Skeletal muscle satellite cell (primary cell): ENCODE results near the gene RFFL.

Experiments used
- H3K27me3 ChIP-seq: 2 replicates; pipeline ENCODE4 v1.7.0; 2013; ENCODE audit warnings: low read length; ENCODE audit not compliant: control insufficient read depth, insufficient read depth
- H3K36me3 ChIP-seq: 2 replicates; pipeline ENCODE4 v1.7.0; 2013; ENCODE audit warnings: mild to moderate bottlenecking, control low read depth, low read length; ENCODE audit not compliant: insufficient read depth
- H3K4me1 ChIP-seq: 2 replicates; pipeline ENCODE4 v1.7.0; 2013; ENCODE audit warnings: low read length; ENCODE audit not compliant: control insufficient read depth, insufficient read depth
- H3K4me2 ChIP-seq: 2 replicates; pipeline ENCODE4 v1.7.0; 2013; ENCODE audit warnings: mild to moderate bottlenecking, low read length
- H3K4me3 ChIP-seq: 2 replicates; pipeline ENCODE4 v1.7.0; 2013; ENCODE audit warnings: low read length
- H3K9ac ChIP-seq: 2 replicates; pipeline ENCODE4 v1.7.0; 2013; ENCODE audit warnings: mild to moderate bottlenecking, low read depth, low read length, moderate library complexity
- H3K9me3 ChIP-seq: replicated peaks from 2 replicates; pipeline ENCODE4 v1.7.0; 2013; ENCODE audit warnings: mild to moderate bottlenecking, control low read depth, low read length

RFFL gene

GRCh38 chr17:34981538-34982241, 81.8 kb downstream of the RFFL start:
- Histone ChIP-seq H3K4me2 (peak overlapping the region; percentile 89), H3K27me3 (no peaks in the 10 kb centered on the region), H3K9ac (peak overlapping the region; percentile 100), H3K4me3 (peak overlapping the region; percentile 95), H3K36me3 (no peaks in the 10 kb centered on the region), H3K9me3 (no peaks in the 10 kb centered on the region), H3K4me1 (peaks cover 17% of the 10 kb centered on the region)

- Histone ChIP-seq H3K4me3 (peak overlapping the region; percentile 95), H3K4me1 (peaks cover 17% of the 10 kb centered on the region), H3K36me3 (no peaks in the 10 kb centered on the region), H3K9me3 (no peaks in the 10 kb centered on the region), H3K4me2 (peak overlapping the region; percentile 89), H3K9ac (peak overlapping the region; percentile 100), H3K27me3 (no peaks in the 10 kb centered on the region)
Measured at GRCh38 chr17:34980681-34981537, 82.6 kb downstream of the RFFL start.

GRCh38 chr17:34980353-34980680, 83.2 kb downstream of the RFFL start, which contains the start of gene LIG3:
TSS of gene LIG3 (plus strand) at chr17:34980512. CDS start at chr17:34983006, 2,494 bp downstream.
- Histone ChIP-seq H3K4me1 (peaks cover 17% of the 10 kb centered on the region), H3K4me2 (peak within 1 kb of the TSS; percentile 89), H3K27me3 (no peaks in the 10 kb centered on the region), H3K4me3 (peak within 1 kb of the TSS; percentile 95), H3K9ac (peak within 1 kb of the TSS; percentile 100), H3K36me3 (no peaks in the 10 kb centered on the region), H3K9me3 (no peaks in the 10 kb centered on the region)

- H3K4me1 ChIP-seq, result peaks cover 17% of the 10 kb centered on the region
- peak overlapping the region; percentile 89 for H3K4me2 ChIP-seq
- H3K36me3 ChIP-seq, result no peaks in the 10 kb centered on the region
- H3K4me3 ChIP-seq, result peak overlapping the region; percentile 95
- peak overlapping the region; percentile 100 for H3K9ac ChIP-seq
- H3K9me3 ChIP-seq, result no peaks in the 10 kb centered on the region
- no peaks in the 10 kb centered on the region for H3K27me3 ChIP-seq
Measured at GRCh38 chr17:34979650-34980352, 83.7 kb downstream of the RFFL start.

GRCh38 chr17:34979153-34979552, 84.4 kb downstream of the RFFL start:
- Histone ChIP-seq H3K9ac (no peak overlapping the region), H3K27me3 (no peaks in the 10 kb centered on the region), H3K4me1 (peaks cover 17% of the 10 kb centered on the region), H3K4me3 (no peak overlapping the region), H3K4me2 (peak overlapping the region; percentile 89), H3K36me3 (no peaks in the 10 kb centered on the region), H3K9me3 (no peaks in the 10 kb centered on the region)

GRCh38 chr17:34974794-34975785, 88.4 kb downstream of the RFFL start:
- Histone ChIP-seq H3K9ac (no peak overlapping the region), H3K36me3 (no peaks in the 10 kb centered on the region), H3K4me2 (no peak overlapping the region)

GRCh38 chr17:34974179-34974578, 89.3 kb downstream of the RFFL start:
- Histone ChIP-seq H3K27me3 (no peaks in the 10 kb centered on the region), H3K36me3 (no peaks in the 10 kb centered on the region), H3K4me2 (no peak overlapping the region), H3K4me1 (no peaks in the 10 kb centered on the region), H3K9me3 (no peaks in the 10 kb centered on the region), H3K4me3 (no peak overlapping the region), H3K9ac (no peak overlapping the region)

More at GRCh38 chr17:34974794-34975785, 88.4 kb downstream of the RFFL start:
- H3K4me3 ChIP-seq, result no peak overlapping the region
- H3K27me3 ChIP-seq, result no peaks in the 10 kb centered on the region
- H3K4me1 ChIP-seq, result peaks cover 8% of the 10 kb centered on the region
- no peaks in the 10 kb centered on the region for H3K9me3 ChIP-seq

- Histone ChIP-seq H3K4me2 (peak within 1 kb of the TSS; percentile 96), H3K27me3 (no peaks in the 10 kb centered on the region), H3K9me3 (no peaks in the 10 kb centered on the region), H3K4me1 (peaks cover 14% of the 10 kb centered on the region), H3K4me3 (peak within 1 kb of the TSS; percentile 86), H3K36me3 (peaks cover 23% of the 10 kb centered on the region), H3K9ac (peak within 1 kb of the TSS; percentile 95)
Measured at GRCh38 chr17:34961093-34961911, 102.2 kb downstream of the RFFL start, which contains the start of the genes CCT6B and ZNF830. TSS of gene CCT6B (minus strand) at chr17:34961460. CDS start at chr17:34961393, 67 bp downstream. TSS of gene ZNF830 (plus strand) at chr17:34961540. CDS start at chr17:34961567, 27 bp downstream.

GRCh38 chr17:34958438-34958837, 105.1 kb downstream of the RFFL start:
- Histone ChIP-seq H3K27me3 (no peaks in the 10 kb centered on the region), H3K36me3 (no peaks in the 10 kb centered on the region), H3K9ac (no peak overlapping the region), H3K4me3 (no peak overlapping the region), H3K9me3 (no peaks in the 10 kb centered on the region), H3K4me2 (no peak overlapping the region), H3K4me1 (peaks cover 12% of the 10 kb centered on the region)
